RWPE1 (cell line): Measurements from ENCODE around the gene RGS8.

Experiments
- CTCF ChIA-PET: fragments of 350-600 bp; sonication (Branson Sonifier 250); formaldehyde crosslinking; extraction: SDS; loops from one replicate; lab custom pipeline; 2021; lab: Yijun Ruan, JAX
- POLR2A ChIA-PET: fragments of 400-600 bp; formaldehyde crosslinking; extraction: SDS; loops from one replicate; lab custom pipeline; 2020; ENCODE audit warnings: antibody characterized with exemption; ENCODE audit not compliant: low non-redundant PET; lab: Yijun Ruan, JAX
- DNase-seq: peaks from one replicate; pipeline ENCODE4 v3.0.0; 2012; ENCODE audit warnings: low spot score
- H3K27ac ChIP-seq: fragments of 450-650 bp; 2 replicates; pipeline ENCODE4 v1.5.1; 2017
- TF ChIP-seq, protein P1 (sequence below): fragments of 450-650 bp; conservative IDR thresholded peaks from 2 replicates; pipeline ENCODE4 v1.5.1; 2017; ENCODE audit warnings: low read depth, mild to moderate bottlenecking

Gene RGS8

DNA sequence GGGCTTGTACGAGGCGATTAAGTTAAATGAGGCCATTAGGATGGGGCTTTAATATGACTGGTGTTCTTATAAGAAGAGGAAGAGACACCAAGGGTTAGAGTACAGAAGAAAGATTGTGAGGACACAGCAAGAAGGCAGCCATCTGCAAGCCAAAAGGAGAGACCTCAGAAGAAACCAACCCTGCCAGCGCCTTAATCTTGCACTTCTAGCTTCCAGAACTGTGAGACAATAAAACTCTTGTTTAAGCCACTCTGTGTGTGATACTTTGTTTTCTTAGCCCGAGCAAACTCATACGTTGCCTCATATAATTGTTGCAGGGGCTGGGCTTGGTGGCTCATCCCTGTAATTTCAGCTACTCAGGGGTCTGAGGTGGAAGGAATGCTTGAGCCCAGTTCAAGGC lies 46.6 kb downstream of the RGS8 start:
- TF ChIP-seq, protein P1, sequence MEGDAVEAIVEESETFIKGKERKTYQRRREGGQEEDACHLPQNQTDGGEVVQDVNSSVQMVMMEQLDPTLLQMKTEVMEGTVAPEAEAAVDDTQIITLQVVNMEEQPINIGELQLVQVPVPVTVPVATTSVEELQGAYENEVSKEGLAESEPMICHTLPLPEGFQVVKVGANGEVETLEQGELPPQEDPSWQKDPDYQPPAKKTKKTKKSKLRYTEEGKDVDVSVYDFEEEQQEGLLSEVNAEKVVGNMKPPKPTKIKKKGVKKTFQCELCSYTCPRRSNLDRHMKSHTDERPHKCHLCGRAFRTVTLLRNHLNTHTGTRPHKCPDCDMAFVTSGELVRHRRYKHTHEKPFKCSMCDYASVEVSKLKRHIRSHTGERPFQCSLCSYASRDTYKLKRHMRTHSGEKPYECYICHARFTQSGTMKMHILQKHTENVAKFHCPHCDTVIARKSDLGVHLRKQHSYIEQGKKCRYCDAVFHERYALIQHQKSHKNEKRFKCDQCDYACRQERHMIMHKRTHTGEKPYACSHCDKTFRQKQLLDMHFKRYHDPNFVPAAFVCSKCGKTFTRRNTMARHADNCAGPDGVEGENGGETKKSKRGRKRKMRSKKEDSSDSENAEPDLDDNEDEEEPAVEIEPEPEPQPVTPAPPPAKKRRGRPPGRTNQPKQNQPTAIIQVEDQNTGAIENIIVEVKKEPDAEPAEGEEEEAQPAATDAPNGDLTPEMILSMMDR, result no peak
- H3K27ac ChIP-seq, result no peak overlapping the region
- ChIA-PET POLR2A (no interaction called here), CTCF (no interaction called here)
- DNase-seq, result no peak

DNA sequence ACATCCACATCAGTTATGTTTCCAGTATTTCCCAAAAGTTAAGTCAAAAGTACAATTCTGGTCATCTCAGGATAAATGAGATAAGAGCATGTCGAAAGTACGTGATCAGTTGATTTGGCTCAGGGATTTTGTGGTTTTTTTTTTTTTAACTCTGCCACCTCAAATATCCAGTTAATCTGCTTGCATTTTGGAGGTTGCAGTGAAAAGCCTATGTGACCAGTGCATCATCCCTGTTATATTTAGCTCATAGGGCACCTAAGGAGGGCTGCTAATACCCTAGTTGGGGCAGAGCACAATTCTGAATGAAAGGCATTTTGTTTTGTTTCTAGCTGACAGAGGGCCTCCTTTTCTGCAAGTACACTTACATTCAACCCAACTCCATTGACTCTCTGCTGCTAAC lies 48.5 kb downstream of the RGS8 start:
- TF ChIP-seq, protein P1, result no peak
- ChIA-PET POLR2A (no interaction called here), CTCF (no interaction called here)

More for the DNA sequence above, 48.5 kb downstream of the RGS8 start:
- H3K27ac ChIP-seq, result no peak overlapping the region
- DNase-seq, result no peak
